GM12865 (cell line): Measurements from ENCODE around the gene OSGIN1.
A peak's percentile ranks its signal among the peaks of the same experiment; 100 is the strongest.

Source experiments
- DNase-seq: peaks from one replicate; pipeline ENCODE4 v3.0.0; 2010; ENCODE audit warnings: low read depth
- H3K4me3 ChIP-seq: 2 replicates; pipeline ENCODE4 v1.5.1; 2011; ENCODE audit warnings: mild to moderate bottlenecking, low read depth, low read length, control low read depth
- CTCF ChIP-seq: IDR thresholded peaks from 2 replicates; pipeline ENCODE4 v1.5.1; 2011; ENCODE audit warnings: low read length, control low read depth, low read depth, inconsistent platforms; ENCODE audit not compliant: insufficient read depth; ENCODE audit errors: missing control alignments

Gene OSGIN1

GRCh38 chr16:83952940-83953795 lies at the start of gene OSGIN1:
Gene OSGIN1, plus strand, starts transcription at chr16:83953240. Its CDS starts 4,432 bp downstream, at chr16:83957672.
- TF ChIP-seq CTCF, result no peak
- peak; percentile 72 for DNase-seq
- peak within 1 kb of the TSS; percentile 8; the same call in 1 of the 2 replicates for H3K4me3 ChIP-seq

GRCh38 chr16:83903751-83904150 lies 49.3 kb upstream of the OSGIN1 start:
- DNase-seq, result no peak
- H3K4me3 ChIP-seq, result no peak overlapping the region
- TF ChIP-seq CTCF, result no peak

GRCh38 chr16:83906683-83907082 lies 46.4 kb upstream of the OSGIN1 start:
- no peak overlapping the region for H3K4me3 ChIP-seq
- no peak for TF ChIP-seq CTCF
- DNase-seq, result no peak

GRCh38 chr16:83907111-83907510 lies 45.9 kb upstream of the OSGIN1 start:
- TF ChIP-seq CTCF, result no peak
- no peak for DNase-seq
- H3K4me3 ChIP-seq, result no peak overlapping the region

- H3K4me3 ChIP-seq, result no peak overlapping the region
- no peak for DNase-seq
- TF ChIP-seq CTCF, result no peak
These were observed 45.3 kb upstream of the OSGIN1 start for GRCh38 chr16:83907631-83908250.

GRCh38 chr16:83908798-83909197 lies 44.2 kb upstream of the OSGIN1 start:
- no peak overlapping the region for H3K4me3 ChIP-seq
- TF ChIP-seq CTCF, result no peak
- DNase-seq, result no peak
